HG03342 (cell line): ENCODE measurements around the gene HAS3.
"Not testable (repeated sequence)": the region's sequence is repeated elsewhere in the genome, so short reads cannot be mapped to it uniquely, and the experiment has no call there.

Source experiments
- ATAC-seq: cut with Tn5 transposase; IDR thresholded peaks from one replicate; pipeline ENCODE4 v1.9.1; 2021; ENCODE audit warnings: mild to moderate bottlenecking, moderate library complexity; ENCODE audit not compliant: unreplicated experiment

The HAS3 gene, protein sequence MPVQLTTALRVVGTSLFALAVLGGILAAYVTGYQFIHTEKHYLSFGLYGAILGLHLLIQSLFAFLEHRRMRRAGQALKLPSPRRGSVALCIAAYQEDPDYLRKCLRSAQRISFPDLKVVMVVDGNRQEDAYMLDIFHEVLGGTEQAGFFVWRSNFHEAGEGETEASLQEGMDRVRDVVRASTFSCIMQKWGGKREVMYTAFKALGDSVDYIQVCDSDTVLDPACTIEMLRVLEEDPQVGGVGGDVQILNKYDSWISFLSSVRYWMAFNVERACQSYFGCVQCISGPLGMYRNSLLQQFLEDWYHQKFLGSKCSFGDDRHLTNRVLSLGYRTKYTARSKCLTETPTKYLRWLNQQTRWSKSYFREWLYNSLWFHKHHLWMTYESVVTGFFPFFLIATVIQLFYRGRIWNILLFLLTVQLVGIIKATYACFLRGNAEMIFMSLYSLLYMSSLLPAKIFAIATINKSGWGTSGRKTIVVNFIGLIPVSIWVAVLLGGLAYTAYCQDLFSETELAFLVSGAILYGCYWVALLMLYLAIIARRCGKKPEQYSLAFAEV

DNA sequence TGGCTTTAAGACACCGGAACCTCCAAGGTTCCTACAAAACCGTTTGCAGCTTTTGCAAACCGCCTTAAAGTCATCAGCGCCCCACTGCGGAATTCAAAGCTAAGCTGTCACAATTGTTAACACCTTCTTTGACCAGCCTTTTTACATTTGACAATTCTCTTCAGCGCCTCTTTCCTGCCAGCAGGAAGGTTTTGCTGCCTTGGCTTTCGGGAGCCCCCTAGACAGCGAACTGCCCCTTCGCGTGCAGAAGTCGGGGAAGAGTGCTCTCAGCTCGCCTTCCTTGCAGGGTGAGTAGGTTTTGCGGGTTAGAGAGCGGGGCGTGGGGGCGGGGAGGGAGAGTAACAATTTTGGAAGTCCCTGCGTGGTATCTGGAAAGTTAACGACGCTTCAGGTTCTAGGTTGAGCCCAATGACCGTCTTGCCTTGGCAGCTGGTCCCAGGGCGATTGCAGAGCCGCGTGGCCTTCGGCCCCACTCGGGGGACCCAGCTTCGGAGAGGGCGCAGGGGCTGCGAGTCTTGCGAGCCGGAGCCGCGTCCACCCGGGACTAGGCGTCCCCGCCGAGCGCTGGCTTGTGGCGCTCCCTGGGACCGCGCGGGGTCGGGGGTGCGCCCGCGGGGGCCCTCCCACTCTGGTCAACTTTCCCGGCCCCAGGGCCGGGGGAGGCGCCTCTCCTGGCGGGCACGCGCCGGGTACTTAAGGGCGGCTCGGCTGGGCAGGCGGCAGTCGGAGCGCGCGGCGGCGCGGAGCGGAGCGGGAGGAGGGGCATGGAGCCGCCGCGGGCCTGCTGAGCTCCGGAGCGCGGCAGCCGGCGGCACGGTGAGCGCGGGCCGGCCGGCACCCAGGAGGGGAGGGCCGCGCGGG lies at the start of gene HAS3:
Gene HAS3, plus strand, starts transcription at position 153 of the 861 bp plus-strand sequence. CDS start 3,743 bp downstream, outside the sequence.
- ATAC-seq = no peak

DNA sequence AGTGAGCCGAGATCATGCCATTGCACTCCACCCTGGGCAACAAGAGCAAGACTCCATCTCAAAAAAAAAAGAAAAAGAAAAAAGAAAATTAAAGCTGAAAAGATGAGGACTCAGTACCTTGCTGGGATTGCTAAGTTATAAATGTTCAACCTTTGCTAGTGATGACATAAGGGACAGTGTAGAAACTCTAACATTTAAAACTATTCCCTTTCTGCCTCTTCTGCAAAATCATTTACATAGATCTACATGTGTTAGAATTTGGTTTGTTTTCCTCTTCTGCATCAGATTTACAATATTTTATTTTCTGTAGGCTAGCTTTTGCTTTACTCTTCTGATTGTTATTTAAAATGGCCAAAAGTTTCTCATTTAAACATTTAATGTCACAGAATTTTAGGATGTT lies 49.5 kb upstream of the HAS3 start:
- ATAC-seq = no peak

DNA sequence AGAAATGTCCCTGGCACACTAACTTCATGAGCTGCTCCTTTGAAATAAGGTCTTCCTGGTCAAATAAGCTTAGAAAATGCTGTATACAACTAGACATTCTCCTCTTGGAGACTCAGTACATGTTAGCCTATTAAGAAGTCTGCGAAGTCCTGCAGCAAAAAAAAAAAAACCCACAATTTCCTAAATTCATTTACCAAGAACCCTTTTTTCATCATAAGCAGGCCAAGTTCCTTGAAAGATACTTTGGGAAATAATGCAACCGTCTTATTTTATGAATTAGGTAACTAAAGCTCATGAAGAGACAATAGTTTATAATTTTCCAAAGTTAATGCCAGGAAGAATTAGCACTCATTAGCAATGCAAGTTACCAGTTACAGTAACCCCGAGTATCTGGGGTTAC lies 49.0 kb upstream of the HAS3 start:
- ATAC-seq = no peak

DNA sequence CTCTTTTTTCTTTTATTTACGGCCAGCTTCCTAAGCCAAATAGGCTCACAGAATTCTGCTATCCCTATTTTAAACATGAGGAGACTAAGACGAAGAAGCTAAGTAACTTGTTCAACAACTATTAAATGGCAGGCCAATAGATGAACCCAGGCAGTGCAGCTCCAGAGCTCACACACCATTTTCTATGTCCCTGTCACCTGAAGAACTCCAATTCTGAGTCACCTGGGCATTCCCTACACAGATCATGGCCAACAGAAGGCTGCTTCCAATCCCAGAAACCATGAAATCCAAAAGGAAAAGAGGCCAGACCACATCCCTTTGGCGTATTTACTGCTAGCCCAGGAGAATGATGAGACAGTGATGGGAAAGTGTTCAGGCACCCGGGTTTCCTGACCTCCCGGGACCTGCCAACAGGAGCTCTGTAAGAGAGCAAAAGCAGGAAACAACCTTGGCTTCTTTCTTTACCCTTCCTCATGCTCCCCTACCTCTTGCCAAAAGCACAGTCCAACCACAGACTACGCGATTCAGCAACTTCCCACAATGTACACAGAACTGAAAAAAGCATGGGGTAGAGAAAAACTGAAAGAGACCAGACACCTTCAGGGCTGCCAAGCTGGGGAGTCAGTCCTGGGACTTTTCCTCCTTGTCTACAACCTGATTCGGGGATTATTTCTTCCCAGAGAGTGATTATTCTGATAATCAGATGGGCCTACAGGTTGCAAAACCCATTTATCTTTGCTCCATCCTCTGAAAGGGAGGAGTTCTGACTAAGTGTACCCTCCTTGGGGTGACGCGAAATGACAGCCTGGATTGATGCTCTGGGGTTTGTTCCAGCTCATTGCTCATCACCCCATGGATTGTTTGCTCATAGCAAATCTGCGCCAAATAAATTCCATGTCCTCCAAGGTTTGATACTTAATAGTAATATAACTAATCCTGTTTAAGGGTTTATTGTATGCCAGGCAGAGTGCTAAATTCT lies 47.8 kb upstream of the HAS3 start:
- ATAC-seq = peak; percentile 64

DNA sequence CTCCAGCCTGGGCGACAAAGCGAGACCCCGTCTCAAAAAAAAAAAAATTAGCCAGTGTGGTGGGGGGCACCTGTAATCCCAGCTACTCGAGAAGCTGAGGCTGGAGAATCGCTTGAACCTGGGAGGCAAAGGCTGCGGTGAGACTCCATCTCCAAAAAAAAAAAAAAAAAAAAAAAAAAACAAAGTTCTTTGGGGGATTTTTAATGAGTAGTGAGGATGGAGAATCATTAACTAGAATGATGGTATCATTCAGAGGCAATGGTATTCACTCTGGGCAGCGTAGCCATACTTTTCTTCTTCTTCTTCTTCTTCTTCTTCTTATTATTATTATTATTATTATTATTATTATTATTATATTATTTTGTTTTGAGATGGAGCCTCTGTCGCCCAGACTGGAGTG lies 42.0 kb upstream of the HAS3 start:
- not testable (repeated sequence) for ATAC-seq

DNA sequence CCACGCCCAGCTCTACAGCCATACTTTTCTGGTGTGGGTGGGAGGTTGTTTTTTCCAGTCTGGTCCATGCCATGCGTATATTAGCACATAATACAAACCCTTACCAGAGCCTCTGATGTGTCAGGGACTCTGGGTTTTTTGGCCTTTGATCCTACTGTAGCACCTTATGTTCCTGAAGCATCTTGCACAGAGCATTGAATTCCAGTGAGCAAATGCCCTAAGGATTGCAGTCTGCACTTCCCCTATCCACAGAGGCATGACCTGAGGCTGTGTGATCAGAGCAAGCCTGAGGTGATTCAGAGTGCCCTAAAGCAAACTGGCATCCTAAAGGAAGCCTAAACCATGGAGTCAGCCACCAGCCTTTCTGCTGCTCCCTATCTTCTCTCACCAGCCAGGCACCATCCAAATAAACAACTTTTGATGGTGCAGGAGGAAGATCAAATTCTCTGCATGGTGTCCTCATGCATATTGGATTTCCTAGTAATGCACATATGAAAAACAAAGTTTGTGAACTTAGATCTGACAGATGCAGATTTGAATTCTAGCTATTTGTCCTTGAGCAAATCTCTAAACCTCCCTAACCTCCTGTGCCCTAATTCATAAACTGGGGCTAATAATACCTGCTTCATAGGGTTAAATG lies 41.2 kb upstream of the HAS3 start:
- ATAC-seq = no peak

DNA sequence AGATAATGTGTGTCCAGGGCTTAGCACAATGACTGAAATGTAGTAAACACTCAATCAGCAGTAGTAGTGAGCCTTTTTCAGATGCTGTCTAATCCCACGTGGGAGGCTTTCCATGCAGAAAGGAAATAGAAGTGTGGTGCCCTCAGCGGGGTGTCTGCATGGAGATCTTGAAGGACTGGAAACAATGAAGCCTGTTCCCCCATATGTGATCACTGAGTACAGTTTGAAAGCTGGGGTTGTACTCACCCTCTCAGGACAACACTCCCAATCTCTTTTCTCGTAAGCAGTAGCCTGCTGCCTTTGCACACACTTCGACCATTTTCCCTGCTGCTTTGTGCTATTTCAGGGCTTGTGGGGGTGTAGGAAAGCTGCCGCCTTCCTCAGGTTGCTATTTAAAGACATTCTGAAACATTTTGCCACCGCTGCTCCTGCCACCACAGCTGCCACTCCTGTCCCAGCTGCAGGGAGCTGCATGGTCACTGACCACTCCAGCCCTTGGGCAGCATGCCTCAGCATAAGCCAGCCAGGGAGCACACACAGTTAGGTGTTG lies 40.6 kb upstream of the HAS3 start:
- no peak for ATAC-seq

DNA sequence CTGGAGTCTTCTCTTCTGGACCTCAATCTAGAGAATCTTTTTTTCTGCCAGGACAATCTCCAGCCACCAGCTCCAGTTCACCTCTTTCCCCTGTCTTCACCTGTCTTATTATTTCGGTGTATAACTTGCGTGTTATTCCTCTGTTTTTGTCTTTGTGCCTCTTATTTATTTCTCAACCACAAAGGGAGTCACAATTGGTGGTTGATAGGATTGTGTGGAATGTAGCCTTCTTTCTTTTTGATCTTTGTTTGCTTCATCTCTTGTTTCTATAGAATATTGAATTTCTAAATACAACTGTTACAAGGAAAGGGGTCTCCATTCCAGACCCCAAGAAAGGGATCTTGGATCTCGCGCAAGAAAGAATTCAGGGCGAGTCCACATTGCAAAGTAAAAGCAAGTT lies 35.9 kb upstream of the HAS3 start:
- ATAC-seq = no peak

DNA sequence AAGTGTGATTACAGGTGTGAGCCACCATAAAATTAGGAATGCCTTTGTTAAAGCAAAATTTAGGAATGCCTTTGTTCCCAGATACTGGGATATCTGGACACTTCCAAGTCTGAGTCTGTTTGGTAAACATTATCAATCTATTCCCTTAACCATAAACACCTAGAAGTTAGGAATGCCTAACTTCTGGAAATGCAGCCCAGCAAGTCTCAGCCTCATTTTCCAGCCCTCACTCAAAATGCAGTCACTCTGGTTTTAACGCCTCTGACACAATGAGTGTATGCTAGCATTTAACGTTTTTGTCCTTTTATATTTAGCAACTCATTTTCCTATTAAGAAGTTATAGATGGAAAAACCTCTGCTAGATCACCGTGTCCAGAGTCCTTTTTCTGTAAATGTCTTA lies 34.4 kb upstream of the HAS3 start:
- no peak for ATAC-seq

DNA sequence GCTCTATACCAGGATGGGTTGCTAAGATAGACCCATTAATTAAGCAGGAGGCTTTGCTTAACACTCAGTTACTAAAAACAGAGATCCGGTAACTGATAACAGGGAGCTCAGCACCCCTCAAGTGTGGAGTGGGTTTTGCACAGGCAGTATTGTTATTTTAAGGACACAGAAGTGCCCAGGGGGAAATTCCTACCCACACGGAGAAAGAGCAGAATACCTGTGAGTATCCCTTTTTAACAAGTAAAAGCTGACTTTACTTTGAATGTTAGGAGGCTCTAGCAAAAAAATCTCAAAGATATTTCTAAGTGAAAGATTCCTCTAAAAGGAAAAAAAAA lies 32.8 kb upstream of the HAS3 start:
- no peak for ATAC-seq

DNA sequence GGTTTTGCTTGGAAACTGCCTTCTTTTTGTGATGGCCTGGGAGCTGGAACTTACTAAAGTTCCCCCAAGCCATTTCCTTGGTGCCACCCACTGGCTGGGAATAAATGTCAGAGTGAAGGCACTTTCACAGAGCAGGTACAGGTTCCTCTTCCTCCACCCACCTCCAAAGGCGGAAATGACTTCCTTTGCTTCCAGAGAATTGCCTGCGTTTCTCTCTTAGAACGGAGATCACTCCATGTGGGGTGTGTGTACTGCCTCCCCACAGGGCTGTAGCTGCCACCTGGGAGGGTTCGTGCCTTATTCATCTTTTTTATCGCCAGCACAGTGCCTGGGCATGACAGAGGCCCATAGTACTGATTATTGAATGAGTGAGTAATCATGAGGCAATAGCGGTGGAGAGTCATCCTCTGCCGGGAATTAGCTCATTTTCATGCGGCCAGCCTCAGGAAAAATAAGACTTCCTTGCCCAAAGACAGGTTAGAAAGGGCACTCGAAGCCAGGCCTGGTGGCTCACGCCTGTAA lies 32.2 kb upstream of the HAS3 start:
- no peak for ATAC-seq

DNA sequence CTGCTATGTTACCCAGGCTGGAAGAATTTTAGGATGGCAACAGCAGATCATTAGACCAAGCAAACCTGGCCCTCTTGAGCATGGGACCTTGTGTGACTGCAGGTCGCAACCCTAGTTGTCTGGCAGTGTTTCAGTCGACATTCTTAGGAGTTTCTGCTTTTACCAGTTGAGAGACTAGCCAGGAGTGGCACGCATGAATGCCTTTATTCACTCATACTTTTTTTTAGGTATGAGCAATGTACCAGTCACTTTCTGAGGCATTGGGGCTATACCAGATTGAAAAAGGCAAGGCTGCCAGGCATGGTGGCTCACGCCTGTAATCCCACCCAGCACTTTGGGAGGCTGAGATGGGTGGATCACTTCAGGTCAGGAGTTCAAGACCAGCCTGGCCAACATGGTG lies 28.2 kb upstream of the HAS3 start:
- no peak for ATAC-seq

DNA sequence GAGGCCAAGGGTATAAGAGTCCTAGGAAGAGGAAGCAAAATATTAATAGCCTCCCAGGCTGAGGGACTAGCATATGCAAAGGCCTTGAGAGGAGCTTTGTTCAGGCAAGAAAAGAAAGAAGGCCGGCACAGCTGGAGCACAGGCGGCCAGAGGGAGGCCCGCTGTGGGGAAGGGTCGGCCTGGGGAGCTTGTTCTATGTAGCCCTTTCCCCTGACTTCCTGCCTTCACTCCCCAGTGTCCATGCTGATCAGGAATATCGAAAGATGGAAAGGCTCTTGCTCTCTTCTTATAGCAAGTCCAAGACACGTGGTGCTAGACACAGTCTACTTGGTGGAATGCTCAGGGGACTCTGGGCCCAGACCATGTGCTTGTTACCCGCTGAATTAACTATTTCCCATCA lies 27.4 kb upstream of the HAS3 start:
- ATAC-seq = no peak

DNA sequence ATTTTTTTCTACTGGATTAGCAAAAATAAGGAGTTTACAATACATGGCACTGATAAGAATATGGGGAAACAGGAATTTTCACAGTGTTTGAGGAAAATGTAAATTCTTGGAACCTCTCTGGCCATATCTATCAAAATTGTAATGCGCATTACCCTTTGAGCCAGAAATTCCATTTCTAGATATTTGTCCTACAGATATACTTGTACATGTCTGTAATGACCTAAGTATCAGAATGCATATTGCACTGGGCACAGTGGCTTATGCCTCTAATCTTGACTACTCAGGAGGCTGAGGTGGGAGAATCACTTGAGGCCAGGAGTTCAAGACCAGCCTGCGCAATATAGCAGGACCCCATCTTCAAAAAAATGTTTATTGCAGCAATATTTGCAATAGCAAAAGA lies 25.8 kb upstream of the HAS3 start:
- no peak for ATAC-seq

DNA sequence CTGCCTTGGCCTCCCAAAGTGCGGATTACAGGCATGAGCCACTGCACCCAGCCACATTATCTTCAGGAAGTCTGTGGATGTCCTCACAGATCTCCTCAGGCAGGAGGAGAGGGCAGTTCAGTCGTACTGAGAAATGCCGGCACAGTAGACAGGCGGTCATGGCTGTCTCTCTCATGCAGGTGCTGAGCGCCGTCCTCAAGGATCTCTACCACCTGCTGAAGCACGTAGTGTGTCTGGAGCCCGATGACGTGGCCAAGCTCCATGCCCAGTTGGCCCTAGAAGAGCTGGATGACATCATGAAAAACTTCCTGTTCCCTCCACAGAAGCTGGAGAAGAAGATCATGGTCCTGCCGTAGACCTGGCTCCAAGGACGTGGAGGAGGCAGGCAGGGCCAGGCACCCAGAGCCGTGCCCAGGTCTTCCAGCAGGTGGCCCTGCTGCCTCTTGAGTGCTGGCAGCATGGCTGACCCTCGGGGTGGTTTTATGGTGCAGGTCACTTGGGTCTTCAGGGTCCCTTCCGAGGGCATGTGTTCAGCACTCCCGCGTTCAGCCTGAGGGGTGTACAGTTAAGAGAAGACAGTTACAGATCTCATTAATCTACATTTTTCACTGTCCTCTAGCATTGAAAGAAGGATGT lies 22.0 kb upstream of the HAS3 start:
- ATAC-seq = no peak

DNA sequence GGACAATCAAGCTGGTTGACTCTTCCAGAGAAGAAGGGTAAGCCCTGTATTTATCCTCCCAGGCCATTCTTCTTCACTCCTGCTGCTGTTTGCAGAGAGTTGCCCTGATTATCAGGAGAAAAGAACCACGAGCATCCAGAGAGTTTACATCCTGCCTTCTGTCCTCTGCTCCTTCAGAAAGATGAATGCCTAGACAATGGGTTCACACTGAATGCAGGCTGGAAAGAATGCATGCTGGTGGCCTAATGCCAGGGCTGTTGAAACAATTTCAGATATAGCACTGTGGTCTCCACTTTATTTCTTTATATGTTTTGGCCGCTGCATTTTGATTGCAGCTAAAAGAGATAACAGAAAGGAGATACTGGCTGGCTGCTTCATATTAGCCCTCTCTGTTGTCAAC lies 21.2 kb upstream of the HAS3 start:
- no peak for ATAC-seq

DNA sequence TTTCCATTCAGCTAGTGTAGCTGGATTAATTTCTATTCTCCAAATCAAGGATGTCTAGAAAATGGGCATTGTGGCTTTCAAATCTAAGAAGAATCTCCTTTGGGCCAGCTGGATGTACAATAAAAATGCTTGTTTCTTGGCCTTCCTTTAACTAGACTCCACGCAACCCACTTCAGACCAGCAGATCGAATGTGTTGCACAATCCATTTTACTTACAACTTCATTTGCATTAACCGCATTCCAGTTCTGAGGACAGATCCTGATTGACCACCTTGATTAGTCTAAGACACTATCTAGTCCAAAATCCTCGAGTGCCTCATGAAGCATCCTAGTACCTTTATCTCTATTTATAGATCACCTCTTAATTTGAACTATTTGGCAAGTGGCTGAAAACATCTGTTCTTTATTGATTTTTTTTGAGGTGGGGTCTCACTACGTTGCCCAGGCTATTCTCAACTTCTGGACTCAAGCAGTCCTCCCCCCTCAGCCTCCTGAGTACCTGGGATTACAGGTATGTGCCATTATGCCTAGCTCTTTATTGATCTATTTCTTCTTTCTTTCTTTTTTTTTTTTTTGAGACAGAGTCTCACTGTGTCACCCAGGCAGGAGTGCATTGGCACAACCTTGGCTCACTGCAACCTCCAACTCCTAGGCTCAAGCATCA lies 20.3 kb upstream of the HAS3 start:
- no peak for ATAC-seq

DNA sequence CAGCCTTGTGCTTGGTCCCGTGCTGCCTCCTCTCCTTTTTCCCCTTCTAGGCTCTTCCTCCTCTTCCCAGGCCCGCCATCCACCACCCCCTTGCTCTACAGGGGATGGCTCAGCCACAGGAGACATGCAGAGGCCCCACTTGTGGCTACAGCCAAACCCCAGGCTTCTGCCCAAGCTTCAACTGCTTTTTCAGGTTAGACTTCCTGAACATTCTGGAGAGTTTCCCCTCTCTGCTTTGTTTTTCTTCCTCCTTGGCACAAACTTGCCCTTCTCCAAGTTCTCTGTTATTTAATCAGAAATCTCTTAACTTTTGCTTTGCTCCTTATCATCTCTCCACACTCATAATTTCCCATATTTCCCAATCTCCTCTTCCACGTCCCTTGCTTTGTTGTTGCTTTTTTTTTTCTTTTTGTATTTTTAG lies 18.3 kb upstream of the HAS3 start:
- no peak for ATAC-seq

DNA sequence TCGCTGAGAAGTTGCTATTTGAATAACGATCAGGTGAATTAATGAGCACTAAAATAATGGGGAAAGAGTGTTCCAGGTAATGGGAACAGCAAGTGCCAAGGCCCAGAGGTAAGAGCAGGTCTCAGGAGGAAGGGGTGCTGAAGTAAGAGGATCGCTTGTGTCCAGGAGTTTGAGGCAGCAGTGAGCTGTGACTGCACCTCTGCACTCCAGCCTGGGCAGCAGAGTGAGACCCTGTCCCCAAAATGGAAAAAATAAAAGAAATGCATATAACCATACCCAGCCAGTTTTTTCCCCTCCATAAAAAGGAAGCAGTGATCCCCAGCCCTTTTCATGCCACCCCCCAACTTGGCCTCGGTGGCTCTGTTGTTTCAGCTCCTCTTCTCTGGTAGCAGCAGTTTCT lies 16.8 kb upstream of the HAS3 start:
- no peak for ATAC-seq
